Mucosa of descending colon (tissue), 3 donors: ENCODE measurements around the gene ARHGEF1. TPM values are rescaled to one million over a fixed set of nuclear protein-coding genes. Genes with fewer than 3 reads are reported as not detected.

Experiments used
- ATAC-seq: fragments of 200-7000 bp; cut with Tn5 transposase; one replicate; pipeline ENCODE4 v1.9.1; 2020; ENCODE audit warnings: mild to moderate bottlenecking, moderate library complexity
- DNase-seq, 3 donors: peaks; one replicate each; pipeline ENCODE4 v3.0.0-alpha.2; 2020
- H3K36me3 ChIP-seq: fragments of 200-600 bp; one replicate; pipeline ENCODE4 v1.8.0; 2021; ENCODE audit warnings: low read depth, mild to moderate bottlenecking
- H3K4me1 ChIP-seq: fragments of 200-600 bp; one replicate; pipeline ENCODE4 v1.8.0; 2021; ENCODE audit warnings: low read depth, mild to moderate bottlenecking
- H3K4me3 ChIP-seq: fragments of 200-600 bp; one replicate; pipeline ENCODE4 v1.8.0; 2021; ENCODE audit warnings: mild to moderate bottlenecking
- H3K9me3 ChIP-seq: fragments of 200-600 bp; one replicate; pipeline ENCODE4 v1.8.0; 2021; ENCODE audit warnings: mild to moderate bottlenecking
- intact Hi-C, 2 donors: fragments of 100-400 bp; cut with DNase I in 1 of 2; cut with micrococcal nuclease in 1 of 2; formaldehyde crosslinking; loops; one replicate each; pipeline versions ENCODE4 v1.11.0 to v1.11.1; 2022; cut with DNase I, micrococcal nuclease
- total RNA-seq, 3 donors: library from RNA; stranded (reverse); fragmentation: NEBNext Ultra II Directional in 2 of 3; extraction: Animal tissue kit (Norgen Biotek cat#: 25700) in 2 of 3; gene quantifications; one replicate each; pipeline versions ENCODE4 v1.2.1 to v1.2.4, GENCODE V29; 2021 to 2023
- TF ChIP-seq, protein P1 (sequence below): fragments of 200-600 bp; IDR thresholded peaks from one replicate; pipeline ENCODE4 v1.8.0; 2022; ENCODE audit warnings: antibody characterized with exemption, mild to moderate bottlenecking
- donor health status: DM: no; HTN: no; CAD: no; lungs with moderate emphysema.
- donor health status: DM: no; HTN: no; CAD: no.
- donor health status: DM: no; HTN: yes; CAD: no.

The ARHGEF1 gene
- total RNA-seq, 3 donors from 2014 or later = 84.9 to 125 (median 92.3) TPM

DNA sequence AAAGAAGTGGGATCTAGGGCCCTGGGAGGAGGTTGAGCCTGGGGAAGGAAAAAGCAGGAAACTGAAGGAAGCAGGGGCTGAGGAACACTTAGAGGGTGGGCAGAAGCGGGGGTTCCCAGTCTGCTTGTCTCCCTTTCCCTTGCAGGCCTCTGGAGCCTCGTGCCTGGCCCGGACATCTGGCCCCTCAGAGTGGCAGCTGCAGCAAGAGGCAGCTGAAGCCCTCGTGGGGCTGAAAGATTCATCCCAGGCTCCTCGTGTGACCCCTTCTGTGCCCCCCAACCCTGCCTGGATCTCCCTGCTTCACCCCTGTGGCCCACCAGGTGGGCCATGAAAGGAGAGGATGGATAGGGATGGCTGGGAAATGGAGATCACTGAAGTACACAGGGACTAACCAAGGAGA is 32.6 kb upstream of the ARHGEF1 start:
- H3K9me3 ChIP-seq = no peaks in the 10 kb centered on the region
- DNase-seq = no peak
- H3K4me1 ChIP-seq = no peaks in the 10 kb centered on the region
- no peak for ATAC-seq
- H3K36me3 ChIP-seq = no peaks in the 10 kb centered on the region
- TF ChIP-seq, protein P1, sequence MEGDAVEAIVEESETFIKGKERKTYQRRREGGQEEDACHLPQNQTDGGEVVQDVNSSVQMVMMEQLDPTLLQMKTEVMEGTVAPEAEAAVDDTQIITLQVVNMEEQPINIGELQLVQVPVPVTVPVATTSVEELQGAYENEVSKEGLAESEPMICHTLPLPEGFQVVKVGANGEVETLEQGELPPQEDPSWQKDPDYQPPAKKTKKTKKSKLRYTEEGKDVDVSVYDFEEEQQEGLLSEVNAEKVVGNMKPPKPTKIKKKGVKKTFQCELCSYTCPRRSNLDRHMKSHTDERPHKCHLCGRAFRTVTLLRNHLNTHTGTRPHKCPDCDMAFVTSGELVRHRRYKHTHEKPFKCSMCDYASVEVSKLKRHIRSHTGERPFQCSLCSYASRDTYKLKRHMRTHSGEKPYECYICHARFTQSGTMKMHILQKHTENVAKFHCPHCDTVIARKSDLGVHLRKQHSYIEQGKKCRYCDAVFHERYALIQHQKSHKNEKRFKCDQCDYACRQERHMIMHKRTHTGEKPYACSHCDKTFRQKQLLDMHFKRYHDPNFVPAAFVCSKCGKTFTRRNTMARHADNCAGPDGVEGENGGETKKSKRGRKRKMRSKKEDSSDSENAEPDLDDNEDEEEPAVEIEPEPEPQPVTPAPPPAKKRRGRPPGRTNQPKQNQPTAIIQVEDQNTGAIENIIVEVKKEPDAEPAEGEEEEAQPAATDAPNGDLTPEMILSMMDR = no peak
- intact Hi-C loops = no loop called here
- H3K4me3 ChIP-seq = no peak overlapping the region

DNA sequence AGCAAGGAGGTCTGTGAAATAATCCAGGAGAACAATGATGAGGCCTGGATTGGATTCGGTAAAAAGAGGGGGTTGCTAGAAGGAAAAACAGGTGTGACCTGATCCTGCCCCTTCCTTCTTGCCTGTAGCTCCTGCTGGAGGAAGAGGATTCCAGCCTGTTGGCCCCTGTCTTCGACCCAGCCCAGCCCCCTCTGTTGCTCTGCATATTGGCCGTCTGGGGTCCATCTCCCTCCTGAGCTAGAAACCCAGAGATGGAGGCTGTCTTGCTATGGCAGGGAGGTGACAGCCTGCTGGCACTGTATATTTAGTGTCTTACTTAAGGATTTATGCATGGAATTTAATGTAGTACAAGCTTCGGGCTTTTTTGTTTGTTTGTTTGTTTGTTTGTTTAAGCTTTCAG is 31.5 kb upstream of the ARHGEF1 start:
- intact Hi-C loops = no loop called here
- no peak for ATAC-seq

DNA sequence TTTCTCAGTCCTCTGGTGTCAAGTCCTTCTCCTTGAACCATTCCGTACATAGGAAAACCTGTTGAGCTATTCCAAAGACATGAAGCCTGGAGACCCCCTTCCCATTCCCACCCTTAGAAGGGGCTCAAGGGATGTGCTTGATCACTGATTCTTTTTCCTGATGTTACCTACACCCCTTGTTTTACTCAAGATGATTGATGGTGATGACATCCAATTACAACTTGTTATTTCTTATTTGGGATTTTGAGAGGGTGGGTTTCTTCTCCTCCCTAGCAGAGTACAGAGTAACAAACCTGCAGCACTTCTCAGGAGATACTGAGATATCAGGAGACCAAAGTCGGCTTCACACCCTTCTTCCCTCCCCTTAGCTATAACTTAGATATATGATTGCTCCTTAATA is 29.6 kb upstream of the ARHGEF1 start:
- no peaks in the 10 kb centered on the region for H3K36me3 ChIP-seq
- H3K9me3 ChIP-seq = no peaks in the 10 kb centered on the region
- no peak for DNase-seq
- H3K4me1 ChIP-seq = no peaks in the 10 kb centered on the region
- TF ChIP-seq, protein P1 = no peak
- no peak for ATAC-seq
- H3K4me3 ChIP-seq = no peak overlapping the region
- intact Hi-C loops = no loop called here

More for the DNA sequence above, 31.5 kb upstream of the ARHGEF1 start:
- Histone ChIP-seq H3K36me3 (no peaks in the 10 kb centered on the region), H3K4me3 (no peak overlapping the region), H3K4me1 (no peaks in the 10 kb centered on the region), H3K9me3 (no peaks in the 10 kb centered on the region)
- TF ChIP-seq, protein P1 = no peak
- no peak for DNase-seq

DNA sequence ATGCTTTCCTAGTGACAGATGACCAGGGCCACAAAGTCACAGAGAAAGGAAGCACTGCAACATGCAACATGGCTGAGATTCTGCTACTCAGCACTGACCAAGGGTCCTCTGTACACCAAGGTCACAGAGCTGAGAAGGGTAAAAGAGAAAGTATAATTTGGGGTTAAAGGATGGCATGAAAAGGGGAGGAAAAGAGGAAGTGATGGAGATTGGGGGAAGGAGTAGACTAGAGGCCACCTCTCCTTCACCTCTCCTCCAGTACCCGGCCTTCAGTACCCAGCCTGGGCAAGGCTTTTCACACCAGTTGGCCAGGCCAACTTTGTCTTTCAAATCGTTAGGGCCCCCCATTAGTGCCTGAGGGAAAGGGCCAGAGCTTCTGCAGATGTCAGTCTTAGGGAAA is 29.2 kb upstream of the ARHGEF1 start:
- Histone ChIP-seq H3K9me3 (no peaks in the 10 kb centered on the region), H3K36me3 (no peaks in the 10 kb centered on the region), H3K4me1 (no peaks in the 10 kb centered on the region), H3K4me3 (no peak overlapping the region)
- ATAC-seq (no peak), DNase-seq (no peak)
- intact Hi-C loops = no loop called here
- TF ChIP-seq, protein P1 = no peak

DNA sequence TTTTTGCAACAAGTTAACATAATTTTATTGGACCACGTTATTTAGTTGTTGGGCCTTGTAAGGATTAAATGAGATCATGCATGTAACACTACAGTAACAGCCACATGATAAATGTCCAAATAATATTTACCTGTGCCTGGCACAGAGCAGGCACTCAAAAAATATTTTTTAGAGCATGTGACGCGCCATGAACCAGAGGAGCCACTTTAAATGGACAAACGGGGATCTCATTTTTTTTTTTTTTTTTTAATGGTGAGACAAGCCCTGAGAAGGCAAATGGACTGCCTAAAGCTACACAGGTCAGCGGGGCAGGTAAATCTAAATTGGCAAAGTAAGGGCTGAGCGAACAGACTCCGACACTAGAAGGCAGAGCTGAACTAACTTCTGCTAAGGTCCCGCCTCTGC is 23.8 kb upstream of the ARHGEF1 start:
- H3K4me1 ChIP-seq = peaks cover 26% of the 10 kb centered on the region
- DNase-seq (no peak), ATAC-seq (no peak)
- H3K36me3 ChIP-seq = peaks cover 2% of the 10 kb centered on the region
- H3K9me3 ChIP-seq = no peaks in the 10 kb centered on the region
- intact Hi-C loops = no loop called here
- H3K4me3 ChIP-seq = peak overlapping the region; percentile 97
- TF ChIP-seq, protein P1 = no peak
